Right atrium auricular region (tissue), 2 donors: Measurements from ENCODE around the gene SNRNP48. TPM values are rescaled to one million over a fixed set of nuclear protein-coding genes. Genes with fewer than 3 reads are reported as not detected.

Experiments used
- DNase-seq: peaks from one replicate; pipeline ENCODE4 v3.0.0-alpha.2; 2019; ENCODE audit warnings: low spot score
- H3K27ac ChIP-seq, 2 donors: fragments of 200-600 bp; sonication (generic); 1 replicate in 1 of 2; 2 replicates in 1 of 2; pipeline ENCODE4 v1.5.1; 2016 to 2019
- H3K27me3 ChIP-seq, 2 donors: fragments of 200-600 bp; sonication (generic); one replicate each; pipeline versions ENCODE4 v1.5.1 to v1.6.0; 2017 to 2019
- H3K36me3 ChIP-seq: fragments of 200-600 bp; sonication (generic); one replicate; pipeline ENCODE4 v1.5.1; 2016
- H3K4me1 ChIP-seq, 2 donors: fragments of 200-600 bp; sonication (generic); one replicate each; pipeline versions ENCODE4 v1.5.1 to v1.6.0; 2017 to 2019
- H3K4me3 ChIP-seq, 2 donors: fragments of 200-600 bp; sonication (generic); 1 replicate in 1 of 2; 2 replicates in 1 of 2; pipeline ENCODE4 v1.5.1; 2017 to 2019; ENCODE audit warnings: mild to moderate bottlenecking in 1 of 2, moderate library complexity in 1 of 2
- H3K9me3 ChIP-seq, 2 donors: fragments of 200-600 bp; sonication (generic); one replicate each; pipeline ENCODE4 v1.5.1; 2019
- CTCF ChIP-seq, 2 donors: fragments of 200-600 bp; sonication (generic); IDR thresholded peaks; one replicate each; pipeline ENCODE4 v1.5.1; 2019; ENCODE audit warnings: antibody characterized with exemption in 2 of 2
- total RNA-seq, 2 donors: library from RNA; depleted of rRNA; stranded (reverse); fragments of >200 nt; gene quantifications; one replicate each; pipeline ENCODE4 v1.1.0, GENCODE V29; 2016

Gene SNRNP48
- total RNA-seq, 2 donors from 2014 or later: 9.3 to 9.6 TPM

DNA sequence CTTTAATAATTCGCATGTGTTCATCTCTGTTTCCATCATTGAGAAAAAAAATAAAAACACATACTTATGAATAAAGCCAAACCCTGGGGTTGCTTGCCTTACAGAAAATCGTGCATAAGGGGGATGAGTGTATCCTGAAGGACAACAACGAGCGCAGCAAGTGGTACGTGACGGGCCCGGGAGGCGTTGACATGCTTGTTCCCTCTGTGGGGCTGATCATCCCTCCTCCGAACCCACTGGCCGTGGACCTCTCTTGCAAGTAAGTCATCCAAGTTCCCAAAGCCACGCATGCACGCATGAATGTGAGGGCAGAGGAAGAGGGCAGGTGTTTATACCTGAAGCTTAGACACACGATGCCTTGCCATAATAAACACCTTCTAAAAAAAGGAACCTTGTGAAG lies 20.9 kb upstream of the SNRNP48 start:
- H3K4me3 ChIP-seq: no peak overlapping the region
- TF ChIP-seq CTCF (IDR thresholded peaks at IDR 0.05): no peak
- no peaks in the 10 kb centered on the region for H3K9me3 ChIP-seq
- H3K36me3 ChIP-seq: peaks cover 67% of the 10 kb centered on the region
- no peaks in the 10 kb centered on the region for H3K27me3 ChIP-seq
- no peak overlapping the region for H3K27ac ChIP-seq
- peaks cover 0 to 5% of the 10 kb centered on the region in 2 donors for H3K4me1 ChIP-seq
- DNase-seq: no peak

GRCh38 chr6:7572213-7572943 lies 17.6 kb upstream of the SNRNP48 start:
- no peak for TF ChIP-seq CTCF (IDR thresholded peaks at IDR 0.05)
- Histone ChIP-seq H3K27ac (no peak overlapping the region), H3K9me3 (no peaks in the 10 kb centered on the region), H3K36me3 (peaks cover 64% of the 10 kb centered on the region), H3K4me3 (no peak overlapping the region), H3K27me3 (no peaks in the 10 kb centered on the region), H3K4me1 (peaks cover 0 to 5% of the 10 kb centered on the region in 2 donors)
- no peak for DNase-seq

- no peak for DNase-seq
- no peak for TF ChIP-seq CTCF (IDR thresholded peaks at IDR 0.05)
- H3K4me1 ChIP-seq: no peaks in the 10 kb centered on the region
- no peaks in the 10 kb centered on the region for H3K27me3 ChIP-seq
- no peak overlapping the region for H3K27ac ChIP-seq
- H3K36me3 ChIP-seq: peaks cover 67% of the 10 kb centered on the region
- no peak overlapping the region for H3K4me3 ChIP-seq
- H3K9me3 ChIP-seq: no peaks in the 10 kb centered on the region
Measured at GRCh38 chr6:7574500-7574899, 15.5 kb upstream of the SNRNP48 start.

DNA sequence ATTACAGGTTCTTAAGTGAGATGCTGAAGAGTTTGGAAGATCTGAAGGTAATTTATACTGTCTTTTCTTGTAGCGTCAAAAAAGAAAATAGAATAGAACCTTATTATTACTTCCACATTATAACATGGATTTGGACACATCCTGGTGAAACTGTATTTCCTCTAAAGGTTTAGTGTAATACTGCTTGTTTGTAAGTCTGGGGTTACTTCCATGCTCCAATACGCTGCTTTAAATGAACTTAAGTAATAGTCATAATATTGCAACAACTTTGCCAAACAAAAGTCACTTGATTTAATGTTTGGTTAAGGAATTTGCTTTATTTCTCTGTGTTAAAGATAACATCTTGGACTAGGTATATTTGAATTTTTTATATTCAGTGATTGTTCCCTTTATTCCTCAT lies 11.5 kb upstream of the SNRNP48 start:
- Histone ChIP-seq H3K36me3 (peaks cover 68% of the 10 kb centered on the region), H3K27me3 (no peaks in the 10 kb centered on the region), H3K27ac (no peak overlapping the region), H3K4me3 (no peak overlapping the region), H3K4me1 (no peaks in the 10 kb centered on the region), H3K9me3 (no peaks in the 10 kb centered on the region)
- no peak for TF ChIP-seq CTCF (IDR thresholded peaks at IDR 0.05)
- no peak for DNase-seq

GRCh38 chr6:7578931-7579330 lies 11.1 kb upstream of the SNRNP48 start:
- peaks cover 68% of the 10 kb centered on the region for H3K36me3 ChIP-seq
- DNase-seq: no peak

More at GRCh38 chr6:7578931-7579330, 11.1 kb upstream of the SNRNP48 start:
- H3K9me3 ChIP-seq: no peaks in the 10 kb centered on the region
- H3K4me1 ChIP-seq: no peaks in the 10 kb centered on the region
- no peaks in the 10 kb centered on the region for H3K27me3 ChIP-seq
- no peak overlapping the region for H3K27ac ChIP-seq
- no peak for TF ChIP-seq CTCF (IDR thresholded peaks at IDR 0.05)
- no peak overlapping the region for H3K4me3 ChIP-seq
